HCT116 (cell line): ENCODE data around the gene BOLL. TPM values are rescaled to one million over a fixed set of nuclear protein-coding genes. Genes with fewer than 3 reads are reported as not detected.

Experiments
- ATAC-seq: fragments of 200-7000 bp; cut with Tn5 transposase; 2 replicates; pipeline ENCODE4 v1.9.1; 2020; ENCODE audit warnings: mild to moderate bottlenecking, moderate library complexity
- BruUV-seq: library from RNA; stranded (reverse); fragments of 400-500 nt; replicated peaks from 2 replicates; lab custom pipeline; 2021; lab: Mats Ljungman, UMichigan
- CTCF ChIA-PET: fragments of 300-600 bp; sonication (Branson Sonifier 250); formaldehyde crosslinking; loops from one replicate; lab custom pipeline; 2021; ENCODE audit warnings: antibody characterized with exemption; lab: Charles Lee
- POLR2A ChIA-PET: fragments of 300-600, 350-600 bp; sonication (Branson Sonifier 250); formaldehyde crosslinking; loops from one replicate; lab custom pipeline; 2021; ENCODE audit warnings: antibody characterized with exemption; lab: Charles Lee
- RAD21 ChIA-PET, 2 experiments: fragments of 300-600 bp; sonication (Branson Sonifier 250); formaldehyde crosslinking; loops; one replicate each; lab custom pipeline; 2023; ENCODE audit warnings: low total read pairs in 2 of 2; ENCODE audit not compliant: uncharacterized antibody in 2 of 2, unreplicated experiment in 2 of 2, low non-redundant PET in 1 of 2; lab: Charles Lee
- DNase-seq: peaks from one replicate; pipeline ENCODE4 v3.0.0-alpha.2; 2010; ENCODE audit warnings: low read depth, low spot score
- H2AFZ ChIP-seq: fragments of 200-600 bp; shearing (Covaris generic), sonication (generic); 2 replicates; pipeline ENCODE4 v1.6.1; 2017; ENCODE audit warnings: low read depth, mixed run types, mixed read lengths, antibody characterized with exemption, low read length; ENCODE audit not compliant: poor library complexity, severe bottlenecking
- H3K27ac ChIP-seq: 2 replicates; pipeline ENCODE4 v1.5.1; 2012; ENCODE audit warnings: low read depth, low read length
- H3K27me3 ChIP-seq: fragments of 200-600 bp; sonication (generic); 2 replicates; pipeline ENCODE4 v1.6.1; 2016; ENCODE audit warnings: mixed run types, low read length, mixed read lengths; ENCODE audit not compliant: insufficient read depth
- H3K36me3 ChIP-seq, 2 experiments: fragments of 200-500 bp in 1 of 2; fragments of 200-600 bp in 1 of 2; sonication (Bioruptor generic) in 1 of 2; sonication (generic) in 1 of 2; 2 replicates each; pipeline versions ENCODE4 v1.5.1 to v1.6.1; 2014 to 2016; ENCODE audit warnings: low read length in 2 of 2, inconsistent platforms in 1 of 2, mixed read lengths in 1 of 2, mixed run types in 1 of 2; ENCODE audit not compliant: insufficient read depth in 2 of 2, control insufficient read depth in 1 of 2
- H3K4me1 ChIP-seq, 2 experiments: fragments of 200-600 bp in 1 of 2; sonication (generic) in 1 of 2; 2 replicates each; pipeline versions ENCODE4 v1.5.1 to v1.6.1; 2012 to 2017; ENCODE audit warnings: low read length in 2 of 2, inconsistent platforms in 1 of 2, mild to moderate bottlenecking in 1 of 2, mixed read lengths in 1 of 2, mixed run types in 1 of 2, moderate library complexity in 1 of 2; ENCODE audit not compliant: insufficient read depth in 2 of 2, control insufficient read depth in 1 of 2
- H3K4me2 ChIP-seq: fragments of 200-600 bp; sonication (generic); 2 replicates; pipeline ENCODE4 v1.6.1; 2017; ENCODE audit warnings: mixed run types, low read length, mixed read lengths
- H3K4me3 ChIP-seq, 2 experiments: fragments of 200-600 bp in 1 of 2; sonication (generic) in 1 of 2; replicated peaks in 1 of 2; 2 replicates each; pipeline ENCODE4 v1.5.1; 2011 to 2016; ENCODE audit warnings: low read length in 2 of 2, control low read depth in 1 of 2, low read depth in 1 of 2, mild to moderate bottlenecking in 1 of 2, mixed read lengths in 1 of 2, mixed run types in 1 of 2
- H3K79me2 ChIP-seq: fragments of 200-600 bp; sonication (generic); 2 replicates; pipeline ENCODE4 v1.6.1; 2017; ENCODE audit warnings: mild to moderate bottlenecking, mixed run types, low read length, moderate library complexity, mixed read lengths; ENCODE audit not compliant: insufficient read depth
- H3K9ac ChIP-seq: fragments of 200-600 bp; sonication (generic); 2 replicates; pipeline ENCODE4 v1.6.1; 2016; ENCODE audit warnings: low read length, mixed read lengths
- H3K9me2 ChIP-seq: fragments of 200-600 bp; sonication (generic), shearing (Covaris generic); 2 replicates; pipeline ENCODE4 v1.6.1; 2017; ENCODE audit warnings: mixed run types, mild to moderate bottlenecking, moderate library complexity; ENCODE audit not compliant: insufficient read depth
- H3K9me3 ChIP-seq, 2 experiments: fragments of 200-500 bp in 1 of 2; fragments of 200-600 bp in 1 of 2; sonication (Bioruptor generic) in 1 of 2; sonication (generic) in 1 of 2; 2 replicates each; pipeline ENCODE4 v1.6.1; 2014 to 2017; ENCODE audit warnings: low read length in 2 of 2, mixed read lengths in 2 of 2, inconsistent platforms in 1 of 2, low read depth in 1 of 2, mild to moderate bottlenecking in 1 of 2, mixed run types in 1 of 2, moderate library complexity in 1 of 2; ENCODE audit not compliant: control insufficient read depth in 1 of 2, insufficient read depth in 1 of 2
- H4K20me1 ChIP-seq: fragments of 200-600 bp; sonication (generic), shearing (Covaris generic); 2 replicates; pipeline ENCODE4 v1.6.1; 2017; ENCODE audit warnings: mixed run types, mild to moderate bottlenecking, moderate library complexity; ENCODE audit not compliant: insufficient read depth
- CBX3 ChIP-seq: IDR thresholded peaks from 2 replicates; pipeline ENCODE4 v1.6.1; 2012; ENCODE audit warnings: low read depth
- CEBPB ChIP-seq: IDR thresholded peaks from 2 replicates; pipeline ENCODE4 v1.6.1; 2012; ENCODE audit warnings: low read depth
- EGR1 ChIP-seq: IDR thresholded peaks from 2 replicates; pipeline ENCODE4 v1.6.1; 2012; ENCODE audit warnings: low read depth
- EZH2phosphoT487 ChIP-seq: fragments of 200-600 bp; IDR thresholded peaks from 2 replicates; pipeline ENCODE4 v1.6.1; 2018; ENCODE audit warnings: antibody characterized with exemption, borderline replicate concordance
- FOSL1 ChIP-seq: IDR thresholded peaks from 2 replicates; pipeline ENCODE4 v1.6.1; 2012; ENCODE audit warnings: low read depth
- JUND ChIP-seq: IDR thresholded peaks from 2 replicates; pipeline ENCODE4 v1.6.1; 2012
- MAX ChIP-seq: IDR thresholded peaks from 2 replicates; pipeline ENCODE4 v1.6.1; 2012
- POLR2A ChIP-seq: IDR thresholded peaks from 2 replicates; pipeline ENCODE4 v1.7.0; 2011; ENCODE audit warnings: borderline replicate concordance; ENCODE audit not compliant: insufficient read depth, insufficient read length; ENCODE audit errors: extremely low read depth
- POLR2AphosphoS5 ChIP-seq: IDR thresholded peaks from 2 replicates; pipeline ENCODE4 v1.6.1; 2011; ENCODE audit warnings: mild to moderate bottlenecking, low read depth, low read length, moderate library complexity
- RAD21 ChIP-seq: IDR thresholded peaks from 2 replicates; pipeline ENCODE4 v1.6.1; 2012; ENCODE audit warnings: low read depth, mild to moderate bottlenecking
- REST ChIP-seq: IDR thresholded peaks from 2 replicates; pipeline ENCODE4 v1.6.1; 2012; ENCODE audit warnings: low read depth
- SIN3A ChIP-seq: IDR thresholded peaks from 2 replicates; pipeline ENCODE4 v1.6.1; 2012; ENCODE audit warnings: low read depth
- SP1 ChIP-seq: IDR thresholded peaks from 2 replicates; pipeline ENCODE4 v1.6.1; 2012; ENCODE audit warnings: low read depth
- SRF ChIP-seq: IDR thresholded peaks from 2 replicates; pipeline ENCODE4 v1.6.1; 2012; ENCODE audit warnings: low read depth
- TCF7L2 ChIP-seq: IDR thresholded peaks from 2 replicates; pipeline ENCODE4 v1.7.0; 2011; ENCODE audit warnings: borderline replicate concordance, inconsistent platforms; ENCODE audit not compliant: insufficient read depth, insufficient read length; ENCODE audit errors: extremely low read depth
- YY1 ChIP-seq: IDR thresholded peaks from 2 replicates; pipeline ENCODE4 v1.6.1; 2011; ENCODE audit warnings: low read length, low read depth, moderate library complexity, mild to moderate bottlenecking; ENCODE audit not compliant: insufficient replicate concordance; ENCODE audit errors: extremely low read depth
- ZFX ChIP-seq: fragments of 450-650 bp; IDR thresholded peaks from 2 replicates; pipeline ENCODE4 v1.6.1; 2017
- ZNF274 ChIP-seq: fragments of 200-500 bp; sonication (Bioruptor generic); IDR thresholded peaks from 2 replicates; pipeline ENCODE4 v1.6.1; 2014; ENCODE audit warnings: mild to moderate bottlenecking, low read depth, low read length, inconsistent platforms
- intact Hi-C: fragments of 100-400 bp; cut with micrococcal nuclease; formaldehyde crosslinking; loops from 2 replicates; pipeline ENCODE4 v1.10.0; 2022
- total RNA-seq: library from RNA; stranded (reverse); gene quantifications from one replicate; pipeline ENCODE4 v1.2.1, GENCODE V29; 2021; ENCODE audit not compliant: unreplicated experiment

BOLL gene
- total RNA-seq, 1 experiment from 2014 or later: not detected

- DNase-seq (no peak), ATAC-seq (no peak)
- H3K4me1 ChIP-seq: no peaks in the 10 kb centered on the region
- no peak overlapping the region for H3K4me2 ChIP-seq
- peaks cover 11% of the 10 kb centered on the region; the same call in 1 of the 2 replicates for H3K27me3 ChIP-seq
- H4K20me1 ChIP-seq: no peaks in the 10 kb centered on the region
- H3K4me3 ChIP-seq: no peak overlapping the region
- TF ChIP-seq ZFX (no peak), SRF (no peak), POLR2AphosphoS5 (no peak), RAD21 (no peak), TCF7L2 (no peak), JUND (no peak), ZNF274 (no peak), FOSL1 (no peak), SIN3A (no peak)
- H3K9me3 ChIP-seq: no peaks in the 10 kb centered on the region
- no peak overlapping the region for H3K9ac ChIP-seq
- H3K79me2 ChIP-seq: no peaks in the 10 kb centered on the region
- ChIA-PET POLR2A (no interaction called here), RAD21 (no interaction called here), CTCF (no interaction called here)
- H3K9me2 ChIP-seq: no peaks in the 10 kb centered on the region
- no TSS peak for BruUV-seq
- H3K36me3 ChIP-seq: no peaks in the 10 kb centered on the region
- no peak overlapping the region for H2AFZ ChIP-seq
- intact Hi-C loops: no loop called here
- no peak overlapping the region for H3K27ac ChIP-seq
Observed at GRCh38 chr2:197798187-197798586, 13.1 kb upstream of the BOLL start.

GRCh38 chr2:197795277-197795676 lies 10.2 kb upstream of the BOLL start:
- DNase-seq: no peak
- ChIA-PET CTCF (no interaction called here), RAD21 (no interaction called here), POLR2A (no interaction called here)
- H3K36me3 ChIP-seq: no peaks in the 10 kb centered on the region
- peaks cover 14% of the 10 kb centered on the region; the same call in 1 of the 2 replicates for H3K27me3 ChIP-seq
- H3K9ac ChIP-seq: no peak overlapping the region
- H3K79me2 ChIP-seq: no peaks in the 10 kb centered on the region
- no peak overlapping the region for H2AFZ ChIP-seq
- no peak overlapping the region for H3K4me2 ChIP-seq
- H3K9me2 ChIP-seq: no peaks in the 10 kb centered on the region
- no peaks in the 10 kb centered on the region for H3K4me1 ChIP-seq
- H4K20me1 ChIP-seq: no peaks in the 10 kb centered on the region
- intact Hi-C loops: no loop called here
- no peaks in the 10 kb centered on the region for H3K9me3 ChIP-seq
- H3K27ac ChIP-seq: no peak overlapping the region
- no peak for ATAC-seq
- BruUV-seq: no TSS peak
- H3K4me3 ChIP-seq: no peak overlapping the region
- TF ChIP-seq CBX3: no peak
- no peak for TF ChIP-seq FOSL1
- TF ChIP-seq REST: no peak
- TF ChIP-seq ZFX: no peak
- no peak for TF ChIP-seq JUND
- no peak for TF ChIP-seq ZNF274
- TF ChIP-seq MAX: no peak
- no peak for TF ChIP-seq POLR2AphosphoS5
- no peak for TF ChIP-seq SRF
- TF ChIP-seq EGR1: no peak
- no peak for TF ChIP-seq YY1
- no peak for TF ChIP-seq SP1
- no peak for TF ChIP-seq POLR2A
- no peak for TF ChIP-seq CEBPB
- no peak for TF ChIP-seq EZH2phosphoT487
